ENCODE results near the gene TYSND1.
"Not testable (repeated sequence)": the region's sequence is repeated elsewhere in the genome, so short reads cannot be mapped to it uniquely, and the experiment has no call there.

Gene TYSND1

GRCh38 chr10:70132098-70133029, 14.1 kb downstream of the TYSND1 start, which contains the start of gene AIFM2:
TSS of gene AIFM2 (minus strand) at chr10:70132825. CDS start at chr10:70124084, 8,741 bp downstream.
- DNase-seq, result peak; percentile 44 to 48

DNA sequence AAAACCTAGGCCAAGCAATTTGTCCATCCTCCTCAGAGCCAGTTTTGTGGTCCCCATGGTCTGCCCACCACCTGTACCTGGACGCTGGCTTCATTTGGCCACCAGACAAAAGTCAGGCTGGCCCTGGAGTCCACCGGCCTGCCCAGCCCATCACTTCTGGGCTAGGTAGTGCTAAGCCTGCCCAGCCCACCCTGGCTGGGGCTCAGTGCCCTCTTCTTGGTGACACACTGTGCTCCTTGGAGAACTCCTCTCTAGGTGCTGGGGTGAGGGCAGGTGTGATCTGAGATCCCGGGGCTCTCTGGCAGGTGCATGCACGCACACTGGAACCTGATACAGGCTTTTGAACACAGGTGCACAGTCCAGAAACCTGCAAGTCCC, 15.0 kb downstream of the TYSND1 start:
- DNase-seq, result no peak

DNA sequence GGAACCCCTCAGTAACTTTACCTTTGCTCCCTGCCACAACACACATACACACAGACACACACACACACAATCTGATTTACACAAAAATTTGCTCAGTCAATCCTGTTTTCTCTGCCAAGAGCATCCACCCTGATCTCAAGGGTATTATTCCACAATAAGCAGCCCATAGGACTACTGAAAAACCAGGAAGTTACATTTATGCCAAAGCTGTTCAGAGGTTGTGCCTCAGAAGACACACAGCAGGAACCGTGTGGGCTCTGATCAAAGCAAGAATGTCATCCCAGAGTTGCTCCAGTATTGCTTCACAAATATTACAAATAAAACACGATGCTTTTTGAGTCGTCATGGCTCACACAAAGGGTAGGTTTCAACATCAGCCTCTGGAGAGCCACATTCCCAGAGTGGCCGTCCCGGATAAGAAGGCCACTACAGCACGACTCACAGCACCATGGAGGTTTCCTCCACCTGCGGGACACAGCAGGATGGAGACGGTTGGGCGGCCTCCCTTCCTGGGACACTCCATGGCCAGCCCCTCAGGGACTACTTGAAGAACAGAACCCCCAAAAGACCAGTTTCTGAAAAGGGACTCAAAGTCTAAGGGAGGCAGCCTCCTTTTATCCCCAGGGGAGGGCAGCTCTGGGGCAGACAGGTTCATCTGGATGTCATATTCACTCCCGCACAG, 15.5 kb downstream of the TYSND1 start:
- DNase-seq, result no peak

- DNase-seq, result no peak
These were observed 19.7 kb downstream of the TYSND1 start for GRCh38 chr10:70126700-70127395.

DNA sequence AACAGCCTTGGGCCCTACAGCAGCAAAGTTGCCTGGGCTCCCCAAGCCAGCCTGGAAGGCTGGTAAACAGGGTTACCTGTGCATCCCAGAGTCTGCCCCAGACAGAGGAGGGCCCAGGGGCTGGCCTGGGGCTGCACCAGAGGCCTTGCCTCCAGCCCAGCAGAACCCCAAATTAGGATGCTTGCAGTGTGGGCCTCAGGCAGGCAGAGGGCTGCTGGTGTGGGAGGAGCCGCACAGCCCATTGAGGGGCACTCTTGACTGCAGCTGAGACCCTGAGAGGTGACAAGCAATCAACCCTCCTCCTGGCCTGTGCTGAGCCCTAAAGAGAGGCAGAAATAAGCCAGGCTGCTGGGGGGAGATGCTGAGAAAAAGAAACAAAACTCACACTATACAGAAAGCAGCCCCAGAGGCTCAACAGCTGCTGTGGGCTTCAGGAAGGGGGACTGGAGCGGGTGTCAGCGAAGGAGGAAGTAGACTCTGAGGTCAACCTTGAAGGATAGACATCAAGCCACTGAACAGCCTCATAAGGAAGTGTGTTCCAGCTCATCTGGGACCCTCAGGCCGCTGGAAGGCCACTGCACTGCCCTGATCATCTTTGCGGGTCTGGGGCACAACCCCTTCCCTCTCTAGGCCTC, 20.5 kb downstream of the TYSND1 start:
- DNase-seq, result no peak

DNA sequence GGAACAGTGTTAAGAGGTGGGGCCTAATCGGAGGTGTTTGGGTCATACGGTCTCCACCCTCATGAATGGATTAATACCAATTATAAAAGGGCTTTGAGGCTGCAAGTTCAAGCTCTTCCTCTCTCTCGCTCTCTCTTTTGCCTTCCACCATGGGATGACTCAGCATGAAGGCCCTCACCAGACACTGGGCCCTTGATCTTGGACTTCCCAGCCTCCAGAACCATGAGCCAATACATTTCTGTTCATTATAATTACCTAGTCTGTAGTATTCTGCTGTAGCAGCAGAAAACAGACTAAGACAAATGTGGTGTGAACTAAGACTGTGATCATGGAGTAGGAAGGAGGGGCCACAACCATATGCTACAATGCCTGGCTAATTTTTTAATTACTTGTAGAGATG, 21.6 kb downstream of the TYSND1 start:
- DNase-seq, result no peak

- no peak for DNase-seq
These were observed 22.1 kb downstream of the TYSND1 start for GRCh38 chr10:70124415-70124814.

DNA sequence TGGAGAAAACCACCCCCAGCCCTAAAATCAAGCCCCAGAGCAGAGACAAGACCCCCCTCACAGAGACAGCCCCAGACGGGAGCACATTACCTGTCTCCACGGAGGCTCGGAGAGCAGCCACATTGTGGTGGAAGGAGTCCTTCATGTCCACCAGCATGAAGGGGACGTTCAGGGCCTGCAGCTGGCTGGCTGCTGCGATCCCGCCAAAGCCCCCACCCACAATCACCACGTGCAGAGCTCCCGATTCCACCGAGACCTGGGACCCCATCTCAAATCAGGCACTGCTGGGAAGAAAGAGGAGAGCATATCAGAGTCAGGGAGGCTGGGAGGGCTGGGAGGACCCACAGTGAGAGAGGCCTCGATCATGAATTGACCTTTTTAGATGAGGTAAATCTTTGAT, 22.7 kb downstream of the TYSND1 start:
- DNase-seq, result no peak

DNA sequence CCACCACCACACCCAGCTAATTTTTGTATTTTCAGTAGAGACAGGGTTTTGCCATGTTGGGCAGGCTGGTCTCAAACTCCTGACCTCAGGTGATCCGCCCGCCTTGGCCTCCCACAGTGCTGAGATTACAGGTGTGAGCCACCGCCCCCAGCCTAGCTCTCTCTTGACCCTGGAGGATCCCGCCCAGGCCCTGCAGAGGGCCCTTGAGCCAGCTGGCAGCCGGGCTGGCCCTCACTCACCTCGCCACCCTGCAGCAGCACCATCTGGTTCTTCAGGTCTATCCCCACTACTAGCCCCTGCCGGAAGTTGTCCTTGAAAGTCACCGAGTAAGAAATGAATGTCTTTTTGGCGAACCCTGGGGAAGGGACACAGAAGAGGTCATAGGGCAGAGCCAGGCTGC, 23.3 kb downstream of the TYSND1 start:
- DNase-seq, result not testable (repeated sequence)

DNA sequence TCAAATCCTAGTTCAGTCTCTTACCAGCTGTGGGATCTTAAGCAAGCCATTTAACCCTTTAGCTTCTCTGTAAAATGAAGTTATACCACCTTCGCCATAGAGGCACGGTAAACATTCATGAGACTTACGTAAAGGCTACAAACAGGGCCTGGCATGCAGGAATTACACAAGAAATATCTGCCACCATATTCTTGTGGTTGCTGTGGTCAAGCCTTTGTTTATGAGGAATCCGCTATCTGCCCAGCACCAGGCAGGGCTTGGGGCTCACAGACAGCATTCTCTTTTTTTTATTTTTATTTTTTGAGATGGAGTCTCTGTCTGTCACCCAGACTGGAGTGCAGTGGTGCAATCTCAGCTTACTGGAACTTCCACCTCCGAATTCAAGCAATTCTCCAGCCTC, 23.8 kb downstream of the TYSND1 start:
- DNase-seq, result no peak

DNA sequence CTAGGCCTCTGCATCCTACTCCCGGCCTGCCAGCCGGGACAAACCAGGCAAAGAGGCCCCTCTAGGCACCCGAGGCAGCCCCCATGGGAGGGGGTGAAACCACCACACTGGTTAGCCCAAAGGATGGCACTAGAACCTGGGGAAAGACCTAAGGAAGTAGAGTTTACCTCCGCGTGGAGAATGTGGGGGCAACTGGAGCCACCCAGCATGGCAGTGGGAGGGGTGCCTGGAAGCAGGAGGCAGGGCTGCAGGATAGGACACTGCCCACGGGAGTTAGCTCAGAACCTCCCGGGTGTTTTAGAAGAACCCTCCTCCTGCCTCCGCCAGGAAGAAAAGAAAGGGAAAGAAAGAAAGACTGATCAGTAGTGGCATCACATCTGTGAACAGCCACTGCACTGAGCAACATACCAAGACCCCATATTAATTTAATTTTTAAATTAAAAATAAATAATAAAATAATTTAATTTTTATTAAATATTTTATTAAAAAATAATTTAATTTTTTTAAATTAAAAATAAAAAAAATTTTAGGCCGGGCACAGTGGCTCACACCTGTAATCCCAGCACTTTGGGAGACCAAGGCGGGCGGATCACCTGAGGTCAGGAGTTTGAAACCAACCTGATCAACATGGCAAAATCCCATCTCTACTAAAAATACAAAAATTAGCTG, 25.1 kb downstream of the TYSND1 start:
- no peak for DNase-seq

GRCh38 chr10:70120417-70120816, 26.1 kb downstream of the TYSND1 start:
- DNase-seq, result no peak

DNA sequence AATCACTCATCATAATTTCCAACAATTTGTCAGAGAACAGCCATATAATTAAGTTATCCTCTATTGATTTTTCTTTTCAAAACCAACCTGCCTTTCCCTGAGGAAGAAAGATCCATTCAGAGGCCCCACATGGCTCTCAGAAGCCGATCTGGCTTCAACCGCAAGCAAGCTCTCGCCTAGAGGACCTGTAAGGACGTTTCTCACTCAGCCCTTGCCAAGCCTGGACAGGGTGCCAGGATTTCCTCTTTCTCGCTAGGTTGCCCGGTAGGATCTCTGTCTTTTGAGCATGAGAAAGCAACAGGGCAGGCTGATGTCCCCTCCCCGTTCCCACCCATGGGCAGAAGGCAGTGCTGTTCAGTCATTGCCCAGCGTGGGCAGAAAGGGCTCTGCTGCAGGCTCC, 26.9 kb downstream of the TYSND1 start:
- DNase-seq, result no peak

DNA sequence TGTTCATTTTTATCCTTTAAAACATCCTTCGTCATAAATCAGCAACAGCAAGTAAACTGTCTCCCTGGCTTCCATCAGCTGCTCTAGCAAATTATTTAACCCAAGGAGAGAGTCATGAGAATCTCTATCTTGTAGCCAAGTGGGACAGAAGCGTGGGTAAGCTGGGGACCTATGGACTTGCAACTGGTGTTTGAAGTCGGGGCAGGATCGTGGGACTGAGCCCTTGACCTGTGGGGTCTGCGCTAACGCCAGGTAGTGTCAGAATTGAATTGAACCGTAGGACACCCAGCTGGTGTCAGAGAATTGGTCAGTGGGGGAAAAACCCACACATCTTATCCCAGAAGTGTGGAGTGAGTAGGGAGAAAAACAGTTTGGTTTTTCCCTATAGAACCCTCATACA, 27.3 kb downstream of the TYSND1 start:
- DNase-seq, result no peak

DNA sequence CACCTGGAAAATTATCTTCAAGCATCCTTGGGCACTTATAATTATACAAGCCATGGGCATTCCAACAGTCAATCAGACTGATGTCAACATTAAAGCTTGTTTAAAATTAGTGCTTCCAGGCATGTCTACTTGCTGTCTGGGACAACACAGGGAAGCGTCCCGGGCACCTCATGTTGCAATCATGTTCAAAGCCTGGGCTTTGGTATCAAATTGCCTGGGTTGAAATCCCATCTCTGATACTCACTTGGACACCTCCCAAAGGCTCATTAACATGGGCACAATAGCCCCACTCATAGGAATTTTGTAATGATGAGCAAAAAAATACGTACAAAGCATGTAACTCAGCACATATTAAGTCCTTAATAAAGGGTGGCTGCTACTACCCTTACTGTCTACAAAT, 28.3 kb downstream of the TYSND1 start:
- no peak for DNase-seq

- no peak for DNase-seq
These were observed 28.9 kb downstream of the TYSND1 start for GRCh38 chr10:70117646-70118045.

GRCh38 chr10:70115948-70116682, 30.4 kb downstream of the TYSND1 start:
- peak; percentile 60 to 64 for DNase-seq

- no peak for DNase-seq
These were observed 31.6 kb downstream of the TYSND1 start for GRCh38 chr10:70114902-70115301.

GRCh38 chr10:70112071-70112470, 34.4 kb downstream of the TYSND1 start:
- no peak for DNase-seq

GRCh38 chr10:70111496-70111895, 35.0 kb downstream of the TYSND1 start:
- DNase-seq, result no peak

DNA sequence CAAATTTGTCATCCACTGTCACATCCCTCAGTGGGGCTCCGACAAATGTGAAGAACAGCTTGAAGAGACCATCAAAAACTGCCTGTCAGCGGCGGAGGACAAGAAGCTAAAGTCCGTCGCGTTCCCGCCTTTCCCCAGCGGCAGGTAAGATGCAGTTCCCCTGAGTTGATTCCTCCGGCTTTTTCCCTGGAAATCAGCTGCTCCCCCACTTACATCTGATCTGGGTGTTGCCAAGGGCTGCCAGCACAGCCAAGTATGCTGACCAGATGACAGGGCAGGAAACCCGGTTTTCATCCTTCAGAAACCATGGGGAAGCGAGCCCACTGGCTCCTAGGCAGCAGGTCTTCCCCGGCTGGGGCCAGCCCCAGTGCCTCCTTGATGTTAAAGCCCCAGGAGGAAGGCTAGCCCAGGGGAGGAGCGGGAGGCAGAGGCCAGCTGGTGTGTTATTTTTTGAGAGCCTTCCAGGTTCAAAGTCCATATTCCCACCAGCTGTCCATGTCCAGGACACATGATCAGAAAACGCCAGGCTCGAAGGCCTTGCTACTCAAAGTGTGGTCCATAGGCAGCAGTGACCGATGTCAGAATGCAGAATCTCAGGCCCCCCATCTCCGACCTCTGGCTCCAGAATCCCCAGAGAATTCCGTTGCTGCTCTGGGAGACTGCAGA, 37.3 kb downstream of the TYSND1 start:
- DNase-seq, result no peak

Measured in stimulated activated CD4-positive, alpha-beta T cell treated with anti-CD3 and anti-CD28 coated beads, Interleukin-2, amount 100 ng/mL, for 24 hours (primary cell).